ENCODE measurements around the gene NPDC1.
"Not testable (repeated sequence)": the region's sequence is repeated elsewhere in the genome, so short reads cannot be mapped to it uniquely, and the experiment has no call there.

Gene NPDC1

DNA sequence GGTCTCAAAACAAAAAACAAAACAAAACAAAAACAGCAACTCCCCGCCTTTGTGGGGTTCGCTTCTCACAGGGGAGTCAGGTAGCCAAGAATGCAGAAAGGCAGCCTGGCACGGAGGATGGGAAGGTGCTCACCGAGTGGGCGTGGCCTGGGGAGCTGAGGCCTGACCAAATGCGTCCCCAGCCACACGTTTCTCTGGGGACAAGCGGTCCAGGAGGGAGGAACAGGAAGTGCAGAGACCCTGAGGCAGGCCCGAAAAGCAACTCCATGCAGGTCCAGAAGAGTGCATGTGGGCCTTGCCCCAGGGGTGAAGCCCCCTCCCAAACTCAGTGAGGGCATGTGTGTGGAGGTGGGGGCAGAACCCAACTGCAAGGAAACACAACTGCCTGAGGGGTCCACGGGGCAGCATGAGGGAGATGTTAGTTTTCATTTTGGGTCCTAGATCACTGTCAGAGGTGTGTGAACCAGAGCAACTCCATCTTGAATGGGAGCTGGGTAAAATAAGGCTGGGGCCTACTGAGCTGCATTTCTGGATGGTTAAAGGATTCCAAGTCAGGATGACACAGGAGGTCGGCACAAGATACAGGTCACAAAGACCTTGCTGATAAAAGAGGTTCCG, 28.8 kb upstream of the NPDC1 start:
- DNase-seq: no peak

DNA sequence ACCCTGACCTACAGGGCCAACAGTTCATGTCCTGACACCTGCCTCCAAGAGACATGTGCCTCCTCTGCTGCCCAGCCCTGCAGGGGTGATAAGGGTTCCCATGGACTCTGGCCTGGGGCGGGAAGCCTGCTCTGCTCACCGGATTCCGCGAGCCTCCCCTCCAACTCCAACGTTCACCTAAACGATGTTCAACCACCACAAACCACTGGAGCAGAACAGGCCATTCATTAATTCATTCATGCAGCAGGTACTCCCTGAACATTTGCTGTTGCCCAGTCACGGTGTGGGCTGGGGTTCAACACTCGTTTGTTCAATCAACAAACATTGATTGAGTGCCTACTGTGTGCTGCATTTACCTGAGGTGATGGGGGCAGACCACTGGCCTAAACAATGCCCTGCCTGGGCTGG, 28.0 kb upstream of the NPDC1 start:
- no peak for DNase-seq

GRCh38 chr9:137071282-137071681, 25.3 kb upstream of the NPDC1 start:
- no peak for DNase-seq

DNA sequence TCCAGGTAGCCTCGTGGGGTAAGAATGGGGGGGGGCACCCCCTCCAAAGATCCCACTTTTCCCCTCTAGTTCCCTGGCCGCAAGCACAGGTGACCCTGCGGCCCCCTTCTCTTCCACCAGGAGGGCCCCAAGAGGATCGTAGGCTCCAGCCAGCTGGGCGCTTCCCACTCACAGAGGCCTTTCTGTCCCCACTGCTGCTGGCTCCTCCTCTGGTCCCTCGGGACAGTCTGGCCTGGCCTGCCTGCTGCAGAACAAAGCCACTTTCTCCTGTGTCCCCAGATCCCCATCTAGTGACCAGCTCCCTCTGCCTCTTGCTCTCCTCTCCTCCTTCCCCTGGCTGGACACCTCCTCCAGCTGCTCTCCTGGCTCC, 24.9 kb upstream of the NPDC1 start:
- no peak for DNase-seq

DNA sequence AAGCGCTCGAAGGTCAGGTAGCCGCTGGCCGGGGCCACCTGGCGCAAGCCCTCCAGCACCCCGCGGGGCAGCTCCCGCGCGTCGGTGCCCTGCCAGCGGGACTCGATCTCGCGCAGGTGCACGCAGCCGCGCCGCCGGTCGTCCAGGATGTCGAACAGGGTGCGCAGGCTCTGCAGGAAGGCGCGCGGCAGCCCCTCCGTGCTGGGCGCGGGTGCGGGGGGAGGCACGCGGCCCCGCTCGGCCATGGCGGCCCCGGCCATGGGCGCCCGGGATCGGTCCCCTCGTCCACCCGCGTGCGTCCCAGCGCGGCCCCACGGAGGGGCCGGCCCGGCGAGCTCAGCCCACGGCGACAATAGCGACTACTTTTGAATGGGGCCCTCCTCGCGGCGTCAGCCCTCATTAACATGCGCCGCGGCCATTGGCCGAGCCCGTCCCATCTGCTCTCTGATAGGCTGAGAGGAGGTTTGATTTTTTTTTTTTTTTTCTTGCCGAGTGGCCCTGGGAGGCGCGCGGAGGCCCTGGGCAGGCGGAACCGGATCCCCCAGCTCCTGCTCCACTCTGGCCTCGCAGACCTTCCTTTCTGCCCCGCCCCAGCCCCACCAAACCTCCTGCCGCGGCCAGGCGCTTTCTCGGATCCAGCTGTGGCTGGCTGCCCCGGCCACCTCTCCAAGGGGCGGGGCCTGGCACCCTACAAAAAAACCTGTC, 24.4 kb upstream of the NPDC1 start, which contains the start of gene SAPCD2:
SAPCD2 (minus strand) TSS at position 357 of the 705 bp plus-strand sequence; CDS start at position 260, 97 bp downstream.
- DNase-seq: peak; percentile 86 to 89

DNA sequence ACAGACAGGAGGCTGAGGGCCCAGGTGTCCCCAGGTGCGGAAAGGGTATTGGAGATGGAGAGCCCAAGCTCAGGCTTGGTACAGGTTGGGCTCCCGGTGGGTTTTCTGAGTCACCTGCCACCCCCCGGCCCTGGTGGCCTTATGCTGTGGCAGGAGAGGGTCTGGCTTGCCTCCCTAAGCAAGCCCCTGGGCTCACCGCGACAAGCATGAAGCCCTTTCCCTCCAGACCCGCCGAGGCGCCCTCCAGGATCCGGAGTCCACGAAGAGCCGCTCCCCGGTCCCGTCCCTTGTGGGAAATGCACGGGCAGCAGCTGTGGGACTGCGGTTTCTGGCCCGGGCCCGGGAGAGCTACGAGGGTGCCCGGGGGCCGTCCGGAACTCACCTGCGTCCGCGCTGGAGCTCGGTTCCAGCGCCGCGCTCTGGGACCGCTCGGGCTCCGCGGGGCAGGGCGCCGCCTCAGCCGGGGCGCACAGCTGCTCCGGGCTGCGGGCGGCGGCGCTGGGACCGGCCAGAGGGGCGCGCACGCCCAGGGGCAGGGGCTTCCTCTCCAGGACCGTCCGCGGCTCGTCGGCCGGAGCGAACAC, 23.6 kb upstream of the NPDC1 start:
- DNase-seq: no peak

DNA sequence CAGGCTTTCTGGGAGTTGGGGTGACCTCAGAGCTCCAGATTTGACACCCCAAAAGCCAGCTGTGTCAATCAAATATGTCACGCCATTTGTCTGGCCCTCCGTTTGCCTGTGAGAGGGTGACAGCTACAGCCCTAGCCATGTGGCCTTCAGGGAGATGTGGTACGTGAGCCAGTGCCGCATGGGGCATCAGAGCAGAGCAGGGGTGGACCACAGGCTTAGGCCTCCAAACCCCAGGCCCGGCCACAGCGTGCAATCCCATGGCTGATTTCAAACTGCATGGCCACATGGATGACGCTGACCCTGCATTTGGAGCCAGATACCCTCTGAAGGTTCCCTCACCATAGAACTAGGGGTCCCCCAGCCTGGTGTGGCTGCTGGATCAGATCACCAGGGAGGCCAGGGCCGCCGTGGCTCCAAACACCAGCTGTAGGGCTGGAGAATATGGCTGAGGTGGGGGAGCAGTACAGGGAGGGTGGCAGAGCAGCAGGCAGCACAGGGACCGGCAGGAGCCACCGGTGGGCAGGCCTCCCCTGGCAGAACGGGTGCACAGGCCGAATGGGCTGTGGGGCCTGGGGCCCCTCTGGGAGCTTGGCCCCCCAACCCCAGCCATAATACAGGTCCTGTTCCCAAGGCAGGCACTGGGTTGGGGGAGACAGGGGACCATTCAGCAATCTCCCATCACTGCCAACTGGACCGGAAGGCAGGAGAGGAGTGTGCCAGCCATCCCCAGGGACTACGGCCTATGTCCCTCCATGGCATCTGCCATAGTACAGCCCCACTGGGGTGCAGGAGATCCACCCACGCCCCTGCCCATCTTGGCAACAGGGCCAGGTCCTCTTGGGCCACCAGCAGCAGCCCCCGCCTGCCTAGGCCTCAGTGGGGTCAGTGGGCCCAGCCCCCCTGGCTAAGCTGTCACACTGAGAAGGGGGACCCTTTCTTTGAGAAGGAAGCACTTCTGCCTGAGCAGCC, 22.8 kb upstream of the NPDC1 start:
- no peak for DNase-seq

DNA sequence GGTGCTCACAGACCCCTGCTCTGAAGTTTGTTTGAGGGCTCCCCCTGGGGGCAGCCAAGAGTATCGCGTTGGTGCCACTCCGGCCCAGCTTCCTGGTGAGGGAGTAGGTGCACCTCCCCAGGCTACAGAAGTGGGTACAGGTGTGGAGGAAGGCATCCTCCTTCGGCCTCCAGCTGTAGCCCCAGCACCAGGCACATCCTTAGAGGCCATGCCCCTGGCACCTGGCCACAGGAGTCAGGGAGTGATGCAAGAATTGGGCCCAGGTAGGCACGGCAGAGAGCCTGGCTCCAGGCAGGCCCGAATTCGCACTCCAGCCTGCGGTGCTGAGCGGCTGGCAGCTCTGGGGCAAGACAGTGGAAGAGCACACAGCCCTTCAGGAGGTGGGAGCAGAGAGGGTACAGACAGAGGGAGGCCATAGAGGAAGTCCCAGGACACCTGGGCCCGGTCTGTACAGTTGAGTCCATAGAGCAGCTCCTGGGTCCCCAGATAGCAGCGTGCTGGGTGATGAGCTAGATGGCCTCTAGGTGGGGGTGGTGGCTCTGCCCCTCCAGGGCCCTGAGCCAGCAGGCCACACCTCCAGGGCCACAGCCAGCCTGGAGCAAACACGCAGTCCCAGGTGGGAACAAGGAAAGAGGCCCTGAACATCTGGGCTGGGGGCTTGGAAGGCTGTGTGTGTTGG, 22.0 kb upstream of the NPDC1 start:
- peak; percentile 65 to 88 for DNase-seq

GRCh38 chr9:137066096-137066861, 20.3 kb upstream of the NPDC1 start:
- DNase-seq: no peak

GRCh38 chr9:137065336-137065967, 19.5 kb upstream of the NPDC1 start:
- no peak for DNase-seq

DNA sequence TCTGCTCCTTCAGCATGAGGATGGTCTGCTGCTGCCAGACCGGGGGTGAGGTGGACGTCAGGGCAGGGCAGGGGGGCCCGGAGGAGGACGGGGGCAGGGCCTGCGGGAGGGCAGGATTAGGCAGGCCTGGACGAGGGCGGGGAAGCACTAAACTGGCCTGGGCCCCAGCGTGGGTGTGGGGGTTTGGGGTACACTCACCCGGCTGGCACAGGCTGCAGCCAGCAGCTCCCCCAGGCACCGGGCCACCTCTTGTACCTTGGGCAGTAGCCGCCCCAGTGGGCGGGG, 18.8 kb upstream of the NPDC1 start:
- DNase-seq: no peak

GRCh38 chr9:137064027-137064879, 18.3 kb upstream of the NPDC1 start:
- DNase-seq: peak in 1 of 2 donors; percentile 87

GRCh38 chr9:137063311-137064026, 17.5 kb upstream of the NPDC1 start:
- DNase-seq: no peak

- DNase-seq: not testable (repeated sequence)
Measured at GRCh38 chr9:137062798-137063197, 16.8 kb upstream of the NPDC1 start.

DNA sequence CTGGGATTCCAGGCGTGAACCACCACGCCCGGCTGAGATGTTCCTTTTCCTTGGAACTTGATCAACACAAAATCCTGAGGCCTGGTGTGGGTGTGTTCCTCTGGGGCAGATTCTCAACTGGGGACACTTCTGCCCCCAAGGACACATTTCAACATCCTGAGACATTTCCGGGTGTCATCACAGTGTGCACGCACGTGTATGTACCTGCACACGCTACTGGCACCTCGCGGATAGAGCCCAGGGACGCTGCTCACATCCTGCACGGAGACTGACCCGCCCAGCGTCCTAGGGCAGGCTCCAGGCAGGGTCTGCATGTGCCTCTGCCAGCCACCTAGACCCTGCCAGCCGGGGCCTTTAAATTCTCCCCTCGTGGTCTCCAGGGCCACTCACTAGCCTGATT, 16.4 kb upstream of the NPDC1 start:
- no peak for DNase-seq

GRCh38 chr9:137058521-137059234, 12.7 kb upstream of the NPDC1 start:
- DNase-seq: no peak

GRCh38 chr9:137057545-137057944, 11.6 kb upstream of the NPDC1 start:
- DNase-seq: no peak

DNA sequence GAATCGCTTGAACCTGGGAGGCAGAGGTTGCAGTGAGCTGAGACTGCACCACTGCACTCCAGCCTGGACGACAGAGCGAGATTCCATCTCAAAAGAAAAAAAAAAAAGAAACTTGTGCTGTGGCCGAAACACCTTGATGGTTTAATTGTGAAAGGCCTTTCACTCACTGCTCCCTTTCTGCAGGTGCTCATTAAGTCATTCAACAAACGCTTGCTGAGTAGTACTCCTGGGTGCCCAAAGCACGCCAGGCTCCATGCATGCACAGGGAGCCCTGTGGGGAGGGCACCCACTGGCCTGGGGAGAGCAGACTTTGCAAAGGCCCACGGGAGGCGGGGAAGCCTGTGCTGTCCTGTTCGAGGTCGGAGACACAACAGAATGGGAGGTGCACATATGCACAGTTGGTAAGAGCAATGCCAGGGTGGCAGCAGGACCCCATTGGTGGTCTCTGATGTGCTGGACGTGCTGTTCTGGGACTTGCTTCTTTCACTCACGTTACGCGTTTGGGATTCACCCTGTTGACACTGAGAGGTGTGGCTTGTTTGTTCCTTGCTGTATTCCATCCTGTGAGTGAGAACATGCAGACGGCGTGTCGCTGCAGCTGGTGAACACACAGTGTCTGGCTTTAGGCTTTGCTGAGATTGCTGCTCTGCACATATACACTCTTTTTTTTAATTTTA, 10.9 kb upstream of the NPDC1 start:
- no peak for DNase-seq

All from inflammatory macrophage treated with lipopolysaccharide for 1 hour (primary cell).